ENCODE results near the gene CRACDL.

DNA sequence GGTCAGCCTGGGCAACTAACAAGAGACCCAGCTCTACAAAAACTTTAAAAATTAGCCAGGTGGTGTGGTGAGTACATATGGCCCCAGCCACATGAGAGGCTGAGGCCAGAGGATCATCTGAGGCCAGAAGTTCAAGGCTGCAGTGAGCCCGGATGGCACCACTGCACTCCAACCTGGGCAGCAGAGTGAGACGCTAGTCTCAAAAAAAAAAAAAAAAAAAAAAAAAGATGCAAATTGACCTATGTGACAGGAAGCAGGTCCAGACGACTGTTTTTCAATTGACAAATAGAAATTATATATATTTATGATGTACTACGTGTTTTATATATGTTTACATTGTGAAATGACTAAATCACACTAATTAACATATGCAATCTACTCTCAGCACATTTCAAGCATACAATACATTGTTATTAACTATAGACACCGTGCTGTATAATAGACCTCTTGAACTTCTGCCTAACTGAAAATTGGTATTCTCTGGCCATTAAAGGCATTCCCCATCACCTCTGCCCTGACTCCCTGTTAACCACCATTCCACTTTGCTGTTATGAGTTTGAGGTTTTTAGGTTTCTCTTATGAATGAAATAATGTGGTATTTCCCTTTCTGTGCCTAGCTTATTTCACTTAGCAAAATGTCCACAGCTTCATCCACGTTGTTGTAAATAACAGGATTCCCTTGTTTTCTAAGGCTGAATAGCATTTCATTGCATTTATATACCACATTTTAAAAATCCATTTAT lies 172.6 kb downstream of the CRACDL start:
- no peak for TF ChIP-seq TAF1 (IDR thresholded peaks at IDR 0.05; ENCODE audit: borderline replicate concordance, low read depth, low read length)
- no peak for TF ChIP-seq POLR2A (IDR thresholded peaks at IDR 0.05; ENCODE audit: low read depth, low read length)
- no peak for TF ChIP-seq POLR2AphosphoS5 (IDR thresholded peaks at IDR 0.05; ENCODE audit: low read depth, low read length)

All from GM12892 (cell line).